ENCODE data around the gene WDR41. TPM values are rescaled to one million over a fixed set of nuclear protein-coding genes. Genes with fewer than 3 reads are reported as not detected.

WDR41 gene
- total RNA-seq, 1 experiment from 2014 or later: 57.3 TPM

DNA sequence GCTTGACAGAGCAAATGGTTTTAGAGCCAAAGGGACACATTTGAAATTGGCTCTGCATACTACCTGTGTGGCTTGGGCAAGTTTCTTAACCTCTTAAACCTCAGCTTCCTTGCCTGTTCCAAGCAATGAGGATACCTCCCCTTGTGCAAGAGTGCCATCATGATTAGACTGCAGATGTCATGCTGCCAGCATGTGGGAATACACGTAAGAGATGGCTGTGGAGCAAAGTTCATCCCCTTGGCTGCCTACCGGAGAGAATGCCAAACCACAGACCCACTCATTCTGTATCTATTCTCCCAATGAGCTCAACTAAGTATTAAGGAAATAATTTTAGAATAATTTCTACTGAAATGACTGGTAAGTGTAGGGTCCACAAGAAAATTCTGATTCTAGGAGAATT lies 101.3 kb downstream of the WDR41 start:
- ChIA-PET CTCF (no interaction called here), POLR2A (no interaction called here)
- in situ Hi-C loops (cut with HindIII; ENCODE audit: low pct_unique_long_range_greater_than_20kb, low sequenced_read_pairs) (no loop called here), intact Hi-C loops (cut with micrococcal nuclease; ENCODE audit: unreplicated experiment) (no loop called here)
- Histone ChIP-seq H3K4me1 (ENCODE audit: control insufficient read depth, insufficient read depth, low read length) (no peaks in the 10 kb centered on the region), H3K9me3 (ENCODE audit: control insufficient read depth, insufficient read depth, low read depth, low read length) (no peaks in the 10 kb centered on the region), H3K27ac (ENCODE audit: low read length) (no peak overlapping the region), H3K36me3 (ENCODE audit: control insufficient read depth, insufficient read depth, low read length) (no peaks in the 10 kb centered on the region), H3K27me3 (ENCODE audit: control insufficient read depth, insufficient read depth, low read length) (peaks cover 8% of the 10 kb centered on the region), H3K4me3 (ENCODE audit: low read depth in 2 of 2, low read length in 2 of 2) (no peak overlapping the region)
- TF ChIP-seq CTCF (IDR thresholded peaks at IDR 0.05) (no peak), SIN3A (IDR thresholded peaks at IDR 0.05; ENCODE audit: borderline replicate concordance, insufficient read depth, low read depth, low read length) (no peak), REST (IDR thresholded peaks at IDR 0.05; ENCODE audit: insufficient read depth in 1 of 2, low read depth in 2 of 2, low read length in 1 of 2) (no peak), TCF7L2 (IDR thresholded peaks at IDR 0.05; ENCODE audit: low read depth, low read length) (no peak), POLR2AphosphoS5 (IDR thresholded peaks at IDR 0.05; ENCODE audit: low read depth, low read length) (no peak)
- no TSS peak for BruUV-seq (replicated peaks)
- DNase-seq (ENCODE audit: low read depth, low spot score): no peak
- no peak for ATAC-seq

- H3K4me1 ChIP-seq (ENCODE audit: control insufficient read depth, insufficient read depth, low read length): no peaks in the 10 kb centered on the region
- POLR2A ChIA-PET: no interaction called here
- BruUV-seq (replicated peaks): no TSS peak
Measured at GRCh38 chr5:77390221-77390620, 101.9 kb downstream of the WDR41 start.

More at GRCh38 chr5:77390221-77390620, 101.9 kb downstream of the WDR41 start:
- intact Hi-C loops (cut with micrococcal nuclease; ENCODE audit: unreplicated experiment) (no loop called here), in situ Hi-C loops (cut with HindIII; ENCODE audit: low pct_unique_long_range_greater_than_20kb, low sequenced_read_pairs) (no loop called here)
- no peak overlapping the region for H3K4me3 ChIP-seq (ENCODE audit: low read depth in 2 of 2, low read length in 2 of 2)
- CTCF ChIA-PET: no interaction called here
- H3K27me3 ChIP-seq (ENCODE audit: control insufficient read depth, insufficient read depth, low read length): peaks cover 8% of the 10 kb centered on the region
- no peak for DNase-seq (ENCODE audit: low read depth, low spot score)
- TF ChIP-seq CTCF (IDR thresholded peaks at IDR 0.05): no peak
- no peak for TF ChIP-seq TCF7L2 (IDR thresholded peaks at IDR 0.05; ENCODE audit: low read depth, low read length)
- no peak for TF ChIP-seq POLR2AphosphoS5 (IDR thresholded peaks at IDR 0.05; ENCODE audit: low read depth, low read length)
- no peak for TF ChIP-seq REST (IDR thresholded peaks at IDR 0.05; ENCODE audit: insufficient read depth in 1 of 2, low read depth in 2 of 2, low read length in 1 of 2)
- no peak for ATAC-seq
- no peaks in the 10 kb centered on the region for H3K9me3 ChIP-seq (ENCODE audit: control insufficient read depth, insufficient read depth, low read depth, low read length)
- H3K27ac ChIP-seq (ENCODE audit: low read length): no peak overlapping the region
- no peaks in the 10 kb centered on the region for H3K36me3 ChIP-seq (ENCODE audit: control insufficient read depth, insufficient read depth, low read length)
